ENCODE data around the gene TLNRD1.

GRCh38 chr15:81037952-81038743, 37.4 kb downstream of the TLNRD1 start:
- no peak for TF ChIP-seq POLR2A (IDR thresholded peaks at IDR 0.05)
- TF ChIP-seq, protein P1, sequence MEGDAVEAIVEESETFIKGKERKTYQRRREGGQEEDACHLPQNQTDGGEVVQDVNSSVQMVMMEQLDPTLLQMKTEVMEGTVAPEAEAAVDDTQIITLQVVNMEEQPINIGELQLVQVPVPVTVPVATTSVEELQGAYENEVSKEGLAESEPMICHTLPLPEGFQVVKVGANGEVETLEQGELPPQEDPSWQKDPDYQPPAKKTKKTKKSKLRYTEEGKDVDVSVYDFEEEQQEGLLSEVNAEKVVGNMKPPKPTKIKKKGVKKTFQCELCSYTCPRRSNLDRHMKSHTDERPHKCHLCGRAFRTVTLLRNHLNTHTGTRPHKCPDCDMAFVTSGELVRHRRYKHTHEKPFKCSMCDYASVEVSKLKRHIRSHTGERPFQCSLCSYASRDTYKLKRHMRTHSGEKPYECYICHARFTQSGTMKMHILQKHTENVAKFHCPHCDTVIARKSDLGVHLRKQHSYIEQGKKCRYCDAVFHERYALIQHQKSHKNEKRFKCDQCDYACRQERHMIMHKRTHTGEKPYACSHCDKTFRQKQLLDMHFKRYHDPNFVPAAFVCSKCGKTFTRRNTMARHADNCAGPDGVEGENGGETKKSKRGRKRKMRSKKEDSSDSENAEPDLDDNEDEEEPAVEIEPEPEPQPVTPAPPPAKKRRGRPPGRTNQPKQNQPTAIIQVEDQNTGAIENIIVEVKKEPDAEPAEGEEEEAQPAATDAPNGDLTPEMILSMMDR (IDR thresholded peaks at IDR 0.05): no peak
